PFSK-1 (cell line): Measurements from ENCODE around the gene TMEM87A.

ENCODE experiments used
- FOXP2 ChIP-seq: optimal IDR thresholded peaks from 2 replicates; pipeline ENCODE3; 2011; ENCODE audit warnings: borderline replicate concordance, control low read depth, inconsistent platforms; ENCODE audit not compliant: insufficient read depth; ENCODE audit errors: extremely low read length, extremely low read depth
- POLR2AphosphoS5 ChIP-seq: IDR thresholded peaks from 2 replicates; pipeline ENCODE4 v1.6.1; 2012; ENCODE audit warnings: low read depth, mild to moderate bottlenecking, control low read depth, low read length, moderate library complexity
- SIN3A ChIP-seq: IDR thresholded peaks from 2 replicates; pipeline ENCODE4 v1.6.1; 2012; ENCODE audit warnings: mild to moderate bottlenecking, low read length, moderate library complexity, borderline replicate concordance; ENCODE audit not compliant: insufficient read depth
- TAF1 ChIP-seq: IDR thresholded peaks from 2 replicates; pipeline ENCODE4 v1.6.1; 2012; ENCODE audit warnings: low read length, control low read depth, borderline replicate concordance; ENCODE audit not compliant: insufficient read depth
- TF ChIP-seq, protein P1 (sequence below), 2 experiments: IDR thresholded peaks; 2 replicates each; pipeline versions ENCODE4 v1.6.1 to v1.8.0; 2011 to 2012; ENCODE audit warnings: low read depth in 2 of 2, low read length in 2 of 2, control low read depth in 1 of 2, inconsistent platforms in 1 of 2, mild to moderate bottlenecking in 1 of 2, moderate library complexity in 1 of 2; ENCODE audit not compliant: insufficient read depth in 1 of 2

TMEM87A gene

DNA sequence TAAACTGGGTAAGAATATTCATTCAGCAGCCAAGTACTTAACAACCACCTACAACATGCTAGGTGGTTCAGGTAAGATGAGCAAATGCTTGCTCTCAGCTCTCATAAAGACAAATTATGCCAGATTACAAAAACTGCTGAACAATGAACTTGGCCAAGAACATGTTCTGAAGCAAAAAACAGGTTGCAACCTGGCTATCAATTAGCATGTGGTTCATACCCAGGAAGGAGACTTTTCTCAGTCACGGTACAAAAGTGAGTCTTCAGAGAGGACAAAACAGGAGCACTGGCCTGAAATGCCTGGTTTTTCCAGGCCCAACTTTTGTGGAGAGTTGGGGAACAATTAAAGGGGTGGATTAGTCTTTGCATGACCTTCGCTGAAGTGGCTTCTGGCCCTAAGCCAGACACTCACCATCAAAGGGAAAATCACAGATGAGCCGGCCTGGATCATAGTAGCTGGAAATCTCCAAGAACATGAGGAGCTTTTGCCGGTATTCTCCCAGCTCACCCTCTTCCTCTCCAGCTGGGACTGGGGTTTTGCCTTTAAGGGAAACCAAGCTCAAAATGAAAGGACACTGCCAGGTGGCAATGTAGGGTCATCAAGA, 109.2 kb downstream of the TMEM87A start:
- TF ChIP-seq TAF1 (no peak), POLR2AphosphoS5 (no peak), SIN3A (no peak), FOXP2 (no peak)
- TF ChIP-seq, protein P1, sequence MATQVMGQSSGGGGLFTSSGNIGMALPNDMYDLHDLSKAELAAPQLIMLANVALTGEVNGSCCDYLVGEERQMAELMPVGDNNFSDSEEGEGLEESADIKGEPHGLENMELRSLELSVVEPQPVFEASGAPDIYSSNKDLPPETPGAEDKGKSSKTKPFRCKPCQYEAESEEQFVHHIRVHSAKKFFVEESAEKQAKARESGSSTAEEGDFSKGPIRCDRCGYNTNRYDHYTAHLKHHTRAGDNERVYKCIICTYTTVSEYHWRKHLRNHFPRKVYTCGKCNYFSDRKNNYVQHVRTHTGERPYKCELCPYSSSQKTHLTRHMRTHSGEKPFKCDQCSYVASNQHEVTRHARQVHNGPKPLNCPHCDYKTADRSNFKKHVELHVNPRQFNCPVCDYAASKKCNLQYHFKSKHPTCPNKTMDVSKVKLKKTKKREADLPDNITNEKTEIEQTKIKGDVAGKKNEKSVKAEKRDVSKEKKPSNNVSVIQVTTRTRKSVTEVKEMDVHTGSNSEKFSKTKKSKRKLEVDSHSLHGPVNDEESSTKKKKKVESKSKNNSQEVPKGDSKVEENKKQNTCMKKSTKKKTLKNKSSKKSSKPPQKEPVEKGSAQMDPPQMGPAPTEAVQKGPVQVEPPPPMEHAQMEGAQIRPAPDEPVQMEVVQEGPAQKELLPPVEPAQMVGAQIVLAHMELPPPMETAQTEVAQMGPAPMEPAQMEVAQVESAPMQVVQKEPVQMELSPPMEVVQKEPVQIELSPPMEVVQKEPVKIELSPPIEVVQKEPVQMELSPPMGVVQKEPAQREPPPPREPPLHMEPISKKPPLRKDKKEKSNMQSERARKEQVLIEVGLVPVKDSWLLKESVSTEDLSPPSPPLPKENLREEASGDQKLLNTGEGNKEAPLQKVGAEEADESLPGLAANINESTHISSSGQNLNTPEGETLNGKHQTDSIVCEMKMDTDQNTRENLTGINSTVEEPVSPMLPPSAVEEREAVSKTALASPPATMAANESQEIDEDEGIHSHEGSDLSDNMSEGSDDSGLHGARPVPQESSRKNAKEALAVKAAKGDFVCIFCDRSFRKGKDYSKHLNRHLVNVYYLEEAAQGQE (IDR thresholded peaks at IDR 0.05; ENCODE audit: insufficient read depth in 1 of 2, low read depth in 2 of 2, low read length in 2 of 2), result no peak

DNA sequence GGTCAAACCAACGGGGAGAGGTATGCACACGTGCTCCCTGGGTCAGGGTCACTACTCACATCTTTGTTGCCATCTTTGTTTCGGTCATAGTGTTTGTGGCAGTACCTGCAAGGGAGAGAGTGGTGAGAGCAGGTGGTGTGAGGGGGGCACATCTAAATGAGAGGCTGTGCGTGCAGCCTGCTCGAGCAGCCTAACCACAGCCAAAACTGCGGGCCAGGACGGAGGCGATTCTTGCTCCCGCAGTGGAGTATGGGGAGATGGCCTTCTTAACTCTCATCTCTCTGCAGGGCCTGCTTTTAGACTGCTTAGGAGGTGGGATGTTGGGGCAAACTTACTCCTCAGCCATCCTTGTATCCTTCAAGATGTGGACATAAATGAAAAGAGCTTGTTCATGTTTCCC, 109.9 kb downstream of the TMEM87A start:
- no peak for TF ChIP-seq SIN3A
- TF ChIP-seq FOXP2, result no peak
- TF ChIP-seq POLR2AphosphoS5, result no peak
- no peak for TF ChIP-seq TAF1
- TF ChIP-seq, protein P1 (IDR thresholded peaks at IDR 0.05; ENCODE audit: insufficient read depth in 1 of 2, low read depth in 2 of 2, low read length in 2 of 2), result no peak
